H1 (cell line): ENCODE data around the gene RXRA. TPM values are rescaled to one million over a fixed set of nuclear protein-coding genes. Genes with fewer than 3 reads are reported as not detected.
A peak's percentile ranks its signal among the peaks of the same experiment; 100 is the strongest.

Experiments
- JUND ChIP-seq: IDR thresholded peaks from 2 replicates; pipeline ENCODE4 v1.6.1; 2011; ENCODE audit warnings: mild to moderate bottlenecking, improper control_type of control experiment, low read length
- POLR2AphosphoS5 ChIP-seq: IDR thresholded peaks from 2 replicates; pipeline ENCODE4 v1.6.1; 2011; ENCODE audit warnings: low read depth, low read length
- polyA plus RNA-seq, 7 experiments: library from polyadenylated mRNA; depleted of rRNA in 3 of 7; stranded (reverse) in 5 of 7; unstranded in 2 of 7; fragments of >200 nt in 5 of 7; fragments of 200-250 nt in 2 of 7; gene quantifications; 1 replicate in 5 of 7; 2 replicates in 1 of 7; 4 replicates in 1 of 7; pipeline versions ENCODE4 v1.2.1 to v1.2.3, GENCODE V29; 2011 to 2013; ENCODE audit warnings: missing spikeins in 2 of 7, mixed read lengths in 2 of 7
- total RNA-seq: library from RNA; stranded (reverse); fragmentation: NEBNext Ultra II Directional; extraction: Animal tissue kit (Norgen Biotek cat#: 25700); gene quantifications from 2 replicates; pipeline ENCODE4 v1.2.1, GENCODE V29; 2021
- TF ChIP-seq, protein P1 (sequence below): fragments of 300-600 bp; sonication (generic); IDR thresholded peaks from 2 replicates; pipeline ENCODE4 v1.7.1; 2012; ENCODE audit warnings: low read length, moderate library complexity, mild to moderate bottlenecking, inconsistent platforms; ENCODE audit not compliant: insufficient replicate concordance
- TF ChIP-seq, protein P2 (sequence below): IDR thresholded peaks from 2 replicates; pipeline ENCODE4 v1.6.1; 2011; ENCODE audit warnings: low read length, improper control_type of control experiment
- TF ChIP-seq, protein P3 (sequence below), 3 experiments: IDR thresholded peaks; 1 replicate in 2 of 3; 2 replicates in 1 of 3; pipeline versions ENCODE4 v1.5.1 to v1.6.1; 2011; ENCODE audit warnings: low read length in 3 of 3, mild to moderate bottlenecking in 3 of 3, inconsistent platforms in 2 of 3, low read depth in 1 of 3, moderate library complexity in 1 of 3; ENCODE audit not compliant: insufficient read depth in 1 of 3; ENCODE audit errors: control extremely low read depth in 1 of 3

Gene RXRA
- total and polyA plus RNA-seq, 2 of the 8 experiments (the other 6 are each of a cell fraction or from before 2014, with no cell fraction given): 9.8 to 29.4 TPM

DNA sequence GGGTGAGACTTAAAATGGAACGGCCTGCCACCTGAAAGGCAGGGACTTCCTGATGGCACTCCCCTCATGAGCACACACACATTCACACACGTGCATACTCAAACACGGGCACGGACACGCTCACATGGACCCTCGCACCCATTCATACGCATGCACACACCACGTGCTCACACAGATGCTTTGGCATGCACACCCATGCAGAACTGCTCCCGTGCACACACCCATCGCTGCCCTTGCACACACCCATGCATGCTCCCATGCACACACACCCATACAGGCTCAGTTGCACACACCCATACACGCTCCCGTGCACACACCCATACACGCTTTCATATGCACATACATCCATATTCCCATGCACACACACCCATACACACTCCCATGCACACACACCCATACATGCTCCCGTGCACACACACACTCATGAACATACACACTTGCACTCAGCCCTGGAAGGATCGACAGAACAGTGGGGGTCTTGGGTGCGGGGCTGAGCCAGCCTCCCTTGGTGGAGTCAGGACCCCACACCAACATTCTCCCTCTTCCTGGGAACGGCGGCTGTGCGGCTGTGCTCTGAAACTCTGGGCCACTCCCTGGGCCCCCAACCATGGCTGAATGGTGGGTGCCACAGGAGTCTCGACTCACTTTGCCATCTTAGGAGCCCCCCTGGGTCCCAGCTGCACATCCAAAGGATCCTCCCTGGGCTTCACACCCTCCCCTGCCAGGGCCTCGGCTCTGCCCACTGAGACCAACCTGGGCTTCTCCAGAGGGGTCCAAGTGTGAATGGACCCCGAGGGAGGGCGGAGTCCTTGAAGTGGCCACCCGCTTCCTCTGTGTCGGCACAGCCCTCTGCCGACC lies 115.2 kb downstream of the RXRA start (continued):
- TF ChIP-seq, protein P1, sequence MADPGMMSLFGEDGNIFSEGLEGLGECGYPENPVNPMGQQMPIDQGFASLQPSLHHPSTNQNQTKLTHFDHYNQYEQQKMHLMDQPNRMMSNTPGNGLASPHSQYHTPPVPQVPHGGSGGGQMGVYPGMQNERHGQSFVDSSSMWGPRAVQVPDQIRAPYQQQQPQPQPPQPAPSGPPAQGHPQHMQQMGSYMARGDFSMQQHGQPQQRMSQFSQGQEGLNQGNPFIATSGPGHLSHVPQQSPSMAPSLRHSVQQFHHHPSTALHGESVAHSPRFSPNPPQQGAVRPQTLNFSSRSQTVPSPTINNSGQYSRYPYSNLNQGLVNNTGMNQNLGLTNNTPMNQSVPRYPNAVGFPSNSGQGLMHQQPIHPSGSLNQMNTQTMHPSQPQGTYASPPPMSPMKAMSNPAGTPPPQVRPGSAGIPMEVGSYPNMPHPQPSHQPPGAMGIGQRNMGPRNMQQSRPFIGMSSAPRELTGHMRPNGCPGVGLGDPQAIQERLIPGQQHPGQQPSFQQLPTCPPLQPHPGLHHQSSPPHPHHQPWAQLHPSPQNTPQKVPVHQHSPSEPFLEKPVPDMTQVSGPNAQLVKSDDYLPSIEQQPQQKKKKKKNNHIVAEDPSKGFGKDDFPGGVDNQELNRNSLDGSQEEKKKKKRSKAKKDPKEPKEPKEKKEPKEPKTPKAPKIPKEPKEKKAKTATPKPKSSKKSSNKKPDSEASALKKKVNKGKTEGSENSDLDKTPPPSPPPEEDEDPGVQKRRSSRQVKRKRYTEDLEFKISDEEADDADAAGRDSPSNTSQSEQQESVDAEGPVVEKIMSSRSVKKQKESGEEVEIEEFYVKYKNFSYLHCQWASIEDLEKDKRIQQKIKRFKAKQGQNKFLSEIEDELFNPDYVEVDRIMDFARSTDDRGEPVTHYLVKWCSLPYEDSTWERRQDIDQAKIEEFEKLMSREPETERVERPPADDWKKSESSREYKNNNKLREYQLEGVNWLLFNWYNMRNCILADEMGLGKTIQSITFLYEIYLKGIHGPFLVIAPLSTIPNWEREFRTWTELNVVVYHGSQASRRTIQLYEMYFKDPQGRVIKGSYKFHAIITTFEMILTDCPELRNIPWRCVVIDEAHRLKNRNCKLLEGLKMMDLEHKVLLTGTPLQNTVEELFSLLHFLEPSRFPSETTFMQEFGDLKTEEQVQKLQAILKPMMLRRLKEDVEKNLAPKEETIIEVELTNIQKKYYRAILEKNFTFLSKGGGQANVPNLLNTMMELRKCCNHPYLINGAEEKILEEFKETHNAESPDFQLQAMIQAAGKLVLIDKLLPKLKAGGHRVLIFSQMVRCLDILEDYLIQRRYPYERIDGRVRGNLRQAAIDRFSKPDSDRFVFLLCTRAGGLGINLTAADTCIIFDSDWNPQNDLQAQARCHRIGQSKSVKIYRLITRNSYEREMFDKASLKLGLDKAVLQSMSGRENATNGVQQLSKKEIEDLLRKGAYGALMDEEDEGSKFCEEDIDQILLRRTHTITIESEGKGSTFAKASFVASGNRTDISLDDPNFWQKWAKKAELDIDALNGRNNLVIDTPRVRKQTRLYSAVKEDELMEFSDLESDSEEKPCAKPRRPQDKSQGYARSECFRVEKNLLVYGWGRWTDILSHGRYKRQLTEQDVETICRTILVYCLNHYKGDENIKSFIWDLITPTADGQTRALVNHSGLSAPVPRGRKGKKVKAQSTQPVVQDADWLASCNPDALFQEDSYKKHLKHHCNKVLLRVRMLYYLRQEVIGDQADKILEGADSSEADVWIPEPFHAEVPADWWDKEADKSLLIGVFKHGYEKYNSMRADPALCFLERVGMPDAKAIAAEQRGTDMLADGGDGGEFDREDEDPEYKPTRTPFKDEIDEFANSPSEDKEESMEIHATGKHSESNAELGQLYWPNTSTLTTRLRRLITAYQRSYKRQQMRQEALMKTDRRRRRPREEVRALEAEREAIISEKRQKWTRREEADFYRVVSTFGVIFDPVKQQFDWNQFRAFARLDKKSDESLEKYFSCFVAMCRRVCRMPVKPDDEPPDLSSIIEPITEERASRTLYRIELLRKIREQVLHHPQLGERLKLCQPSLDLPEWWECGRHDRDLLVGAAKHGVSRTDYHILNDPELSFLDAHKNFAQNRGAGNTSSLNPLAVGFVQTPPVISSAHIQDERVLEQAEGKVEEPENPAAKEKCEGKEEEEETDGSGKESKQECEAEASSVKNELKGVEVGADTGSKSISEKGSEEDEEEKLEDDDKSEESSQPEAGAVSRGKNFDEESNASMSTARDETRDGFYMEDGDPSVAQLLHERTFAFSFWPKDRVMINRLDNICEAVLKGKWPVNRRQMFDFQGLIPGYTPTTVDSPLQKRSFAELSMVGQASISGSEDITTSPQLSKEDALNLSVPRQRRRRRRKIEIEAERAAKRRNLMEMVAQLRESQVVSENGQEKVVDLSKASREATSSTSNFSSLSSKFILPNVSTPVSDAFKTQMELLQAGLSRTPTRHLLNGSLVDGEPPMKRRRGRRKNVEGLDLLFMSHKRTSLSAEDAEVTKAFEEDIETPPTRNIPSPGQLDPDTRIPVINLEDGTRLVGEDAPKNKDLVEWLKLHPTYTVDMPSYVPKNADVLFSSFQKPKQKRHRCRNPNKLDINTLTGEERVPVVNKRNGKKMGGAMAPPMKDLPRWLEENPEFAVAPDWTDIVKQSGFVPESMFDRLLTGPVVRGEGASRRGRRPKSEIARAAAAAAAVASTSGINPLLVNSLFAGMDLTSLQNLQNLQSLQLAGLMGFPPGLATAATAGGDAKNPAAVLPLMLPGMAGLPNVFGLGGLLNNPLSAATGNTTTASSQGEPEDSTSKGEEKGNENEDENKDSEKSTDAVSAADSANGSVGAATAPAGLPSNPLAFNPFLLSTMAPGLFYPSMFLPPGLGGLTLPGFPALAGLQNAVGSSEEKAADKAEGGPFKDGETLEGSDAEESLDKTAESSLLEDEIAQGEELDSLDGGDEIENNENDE: no peak
- TF ChIP-seq, protein P2, sequence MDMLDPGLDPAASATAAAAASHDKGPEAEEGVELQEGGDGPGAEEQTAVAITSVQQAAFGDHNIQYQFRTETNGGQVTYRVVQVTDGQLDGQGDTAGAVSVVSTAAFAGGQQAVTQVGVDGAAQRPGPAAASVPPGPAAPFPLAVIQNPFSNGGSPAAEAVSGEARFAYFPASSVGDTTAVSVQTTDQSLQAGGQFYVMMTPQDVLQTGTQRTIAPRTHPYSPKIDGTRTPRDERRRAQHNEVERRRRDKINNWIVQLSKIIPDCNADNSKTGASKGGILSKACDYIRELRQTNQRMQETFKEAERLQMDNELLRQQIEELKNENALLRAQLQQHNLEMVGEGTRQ: no peak
- TF ChIP-seq POLR2AphosphoS5: peak; percentile 21; the same call in 1 of the 2 replicates
- TF ChIP-seq JUND: no peak
- TF ChIP-seq, protein P3, sequence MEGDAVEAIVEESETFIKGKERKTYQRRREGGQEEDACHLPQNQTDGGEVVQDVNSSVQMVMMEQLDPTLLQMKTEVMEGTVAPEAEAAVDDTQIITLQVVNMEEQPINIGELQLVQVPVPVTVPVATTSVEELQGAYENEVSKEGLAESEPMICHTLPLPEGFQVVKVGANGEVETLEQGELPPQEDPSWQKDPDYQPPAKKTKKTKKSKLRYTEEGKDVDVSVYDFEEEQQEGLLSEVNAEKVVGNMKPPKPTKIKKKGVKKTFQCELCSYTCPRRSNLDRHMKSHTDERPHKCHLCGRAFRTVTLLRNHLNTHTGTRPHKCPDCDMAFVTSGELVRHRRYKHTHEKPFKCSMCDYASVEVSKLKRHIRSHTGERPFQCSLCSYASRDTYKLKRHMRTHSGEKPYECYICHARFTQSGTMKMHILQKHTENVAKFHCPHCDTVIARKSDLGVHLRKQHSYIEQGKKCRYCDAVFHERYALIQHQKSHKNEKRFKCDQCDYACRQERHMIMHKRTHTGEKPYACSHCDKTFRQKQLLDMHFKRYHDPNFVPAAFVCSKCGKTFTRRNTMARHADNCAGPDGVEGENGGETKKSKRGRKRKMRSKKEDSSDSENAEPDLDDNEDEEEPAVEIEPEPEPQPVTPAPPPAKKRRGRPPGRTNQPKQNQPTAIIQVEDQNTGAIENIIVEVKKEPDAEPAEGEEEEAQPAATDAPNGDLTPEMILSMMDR (IDR thresholded peaks at IDR 0.05; ENCODE audit: control extremely low read depth in 1 of 3, insufficient read depth in 1 of 3, low read depth in 1 of 3, low read length in 3 of 3): no peak
